ENCODE data around the gene PDE4D. TPM values are rescaled to one million over a fixed set of nuclear protein-coding genes. Genes with fewer than 3 reads are reported as not detected.
A peak's percentile ranks its signal among the peaks of the same experiment; 100 is the strongest.

Gene PDE4D
- total RNA-seq, 1 experiment from 2014 or later: 3.3 TPM

DNA sequence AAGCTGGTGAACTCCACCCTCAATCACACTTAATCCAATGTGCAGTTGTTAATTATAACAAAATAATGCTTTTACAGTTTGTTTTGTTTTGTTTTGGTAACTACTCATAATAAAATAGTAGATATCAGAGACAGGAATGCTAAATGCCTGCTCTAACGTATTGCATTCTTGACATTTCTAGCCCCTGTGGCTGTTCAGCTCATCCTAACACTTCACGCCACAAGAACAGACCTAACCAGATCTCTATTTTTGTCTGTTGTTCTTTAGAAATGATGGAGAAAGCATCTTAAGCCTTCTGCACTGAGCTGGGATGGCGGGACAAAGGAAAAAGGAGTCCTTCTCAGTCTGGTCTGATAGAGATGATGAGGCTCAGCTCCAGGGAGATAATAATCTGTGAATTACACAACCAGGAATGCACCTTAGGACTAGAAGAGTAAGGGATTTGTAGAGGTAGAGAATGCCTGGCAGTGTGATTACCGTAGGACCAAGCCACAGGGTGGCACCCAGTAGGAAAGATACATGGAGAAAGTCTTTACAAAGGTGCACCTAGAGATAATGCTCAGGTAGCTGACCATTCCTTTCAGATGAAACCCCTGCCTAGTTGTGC lies 628.8 kb downstream of the PDE4D start:
- Mint-ChIP-seq H3K27me3 (ENCODE audit: low read depth) (no peaks in the 10 kb centered on the region), H3K4me1 (peaks cover 3% of the 10 kb centered on the region; the same call in 1 of the 2 replicates), H3K9me3 (no peaks in the 10 kb centered on the region), H3K4me3 (no peak overlapping the region), H3K36me3 (no peaks in the 10 kb centered on the region), H3K27ac (no peak overlapping the region)
- ATAC-seq (peak; percentile 53), DNase-seq (ENCODE audit: low spot score) (no peak)
- POLR2A ChIA-PET: no interaction called here
- CTCF ChIA-PET: interaction anchor here (0.7 kb wide), 1 partner anchor 103 kb away, joined by 3 read pairs; no protein-coding TSS in a partner anchor
- TF ChIP-seq ZNF425 (CRISPR knock-in tag; conservative IDR thresholded peaks at IDR 0.05): no peak
- TF ChIP-seq ZNF423 (CRISPR knock-in tag; IDR thresholded peaks at IDR 0.05): no peak
- TF ChIP-seq, protein P1, sequence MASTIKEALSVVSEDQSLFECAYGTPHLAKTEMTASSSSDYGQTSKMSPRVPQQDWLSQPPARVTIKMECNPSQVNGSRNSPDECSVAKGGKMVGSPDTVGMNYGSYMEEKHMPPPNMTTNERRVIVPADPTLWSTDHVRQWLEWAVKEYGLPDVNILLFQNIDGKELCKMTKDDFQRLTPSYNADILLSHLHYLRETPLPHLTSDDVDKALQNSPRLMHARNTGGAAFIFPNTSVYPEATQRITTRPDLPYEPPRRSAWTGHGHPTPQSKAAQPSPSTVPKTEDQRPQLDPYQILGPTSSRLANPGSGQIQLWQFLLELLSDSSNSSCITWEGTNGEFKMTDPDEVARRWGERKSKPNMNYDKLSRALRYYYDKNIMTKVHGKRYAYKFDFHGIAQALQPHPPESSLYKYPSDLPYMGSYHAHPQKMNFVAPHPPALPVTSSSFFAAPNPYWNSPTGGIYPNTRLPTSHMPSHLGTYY (CRISPR knock-in tag; IDR thresholded peaks at IDR 0.05): no peak
- no peak for TF ChIP-seq MAX (CRISPR knock-in tag; IDR thresholded peaks at IDR 0.05)
- TF ChIP-seq, protein P2, sequence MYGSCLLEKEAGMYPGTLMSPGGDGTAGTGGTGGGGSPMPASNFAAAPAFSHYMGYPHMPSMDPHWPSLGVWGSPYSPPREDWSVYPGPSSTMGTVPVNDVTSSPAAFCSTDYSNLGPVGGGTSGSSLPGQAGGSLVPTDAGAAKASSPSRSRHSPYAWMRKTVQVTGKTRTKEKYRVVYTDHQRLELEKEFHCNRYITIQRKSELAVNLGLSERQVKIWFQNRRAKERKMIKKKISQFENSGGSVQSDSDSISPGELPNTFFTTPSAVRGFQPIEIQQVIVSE (CRISPR knock-in tag; IDR thresholded peaks at IDR 0.05; ENCODE audit: borderline replicate concordance): no peak

GRCh38 chr5:59264013-59264412 lies 629.5 kb downstream of the PDE4D start:
- no peaks in the 10 kb centered on the region for H3K36me3 Mint-ChIP-seq
- H3K4me3 Mint-ChIP-seq: no peak overlapping the region
- no peaks in the 10 kb centered on the region for H3K27me3 Mint-ChIP-seq (ENCODE audit: low read depth)
- ATAC-seq (no peak), DNase-seq (ENCODE audit: low spot score) (no peak)
- H3K9me3 Mint-ChIP-seq: no peaks in the 10 kb centered on the region
- no peak for TF ChIP-seq CREB1 (CRISPR knock-in tag; IDR thresholded peaks at IDR 0.05)
- no peak for TF ChIP-seq ARID4B (CRISPR knock-in tag; IDR thresholded peaks at IDR 0.05; ENCODE audit: borderline replicate concordance)
- TF ChIP-seq USF2 (CRISPR knock-in tag; IDR thresholded peaks at IDR 0.05): no peak
- no peak for TF ChIP-seq ZNF219 (CRISPR knock-in tag; IDR thresholded peaks at IDR 0.05; ENCODE audit: borderline replicate concordance)
- no peak for TF ChIP-seq NR2C2 (CRISPR knock-in tag; IDR thresholded peaks at IDR 0.05)
- TF ChIP-seq, protein P3, sequence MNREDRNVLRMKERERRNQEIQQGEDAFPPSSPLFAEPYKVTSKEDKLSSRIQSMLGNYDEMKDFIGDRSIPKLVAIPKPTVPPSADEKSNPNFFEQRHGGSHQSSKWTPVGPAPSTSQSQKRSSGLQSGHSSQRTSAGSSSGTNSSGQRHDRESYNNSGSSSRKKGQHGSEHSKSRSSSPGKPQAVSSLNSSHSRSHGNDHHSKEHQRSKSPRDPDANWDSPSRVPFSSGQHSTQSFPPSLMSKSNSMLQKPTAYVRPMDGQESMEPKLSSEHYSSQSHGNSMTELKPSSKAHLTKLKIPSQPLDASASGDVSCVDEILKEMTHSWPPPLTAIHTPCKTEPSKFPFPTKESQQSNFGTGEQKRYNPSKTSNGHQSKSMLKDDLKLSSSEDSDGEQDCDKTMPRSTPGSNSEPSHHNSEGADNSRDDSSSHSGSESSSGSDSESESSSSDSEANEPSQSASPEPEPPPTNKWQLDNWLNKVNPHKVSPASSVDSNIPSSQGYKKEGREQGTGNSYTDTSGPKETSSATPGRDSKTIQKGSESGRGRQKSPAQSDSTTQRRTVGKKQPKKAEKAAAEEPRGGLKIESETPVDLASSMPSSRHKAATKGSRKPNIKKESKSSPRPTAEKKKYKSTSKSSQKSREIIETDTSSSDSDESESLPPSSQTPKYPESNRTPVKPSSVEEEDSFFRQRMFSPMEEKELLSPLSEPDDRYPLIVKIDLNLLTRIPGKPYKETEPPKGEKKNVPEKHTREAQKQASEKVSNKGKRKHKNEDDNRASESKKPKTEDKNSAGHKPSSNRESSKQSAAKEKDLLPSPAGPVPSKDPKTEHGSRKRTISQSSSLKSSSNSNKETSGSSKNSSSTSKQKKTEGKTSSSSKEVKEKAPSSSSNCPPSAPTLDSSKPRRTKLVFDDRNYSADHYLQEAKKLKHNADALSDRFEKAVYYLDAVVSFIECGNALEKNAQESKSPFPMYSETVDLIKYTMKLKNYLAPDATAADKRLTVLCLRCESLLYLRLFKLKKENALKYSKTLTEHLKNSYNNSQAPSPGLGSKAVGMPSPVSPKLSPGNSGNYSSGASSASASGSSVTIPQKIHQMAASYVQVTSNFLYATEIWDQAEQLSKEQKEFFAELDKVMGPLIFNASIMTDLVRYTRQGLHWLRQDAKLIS (CRISPR knock-in tag; IDR thresholded peaks at IDR 0.05; ENCODE audit: borderline replicate concordance): no peak
- TF ChIP-seq IRF2 (CRISPR knock-in tag; IDR thresholded peaks at IDR 0.05; ENCODE audit: borderline replicate concordance, low read depth): no peak
- no peak for TF ChIP-seq FOXP1 (CRISPR knock-in tag; IDR thresholded peaks at IDR 0.05; ENCODE audit: borderline replicate concordance)
- TF ChIP-seq, protein P4, sequence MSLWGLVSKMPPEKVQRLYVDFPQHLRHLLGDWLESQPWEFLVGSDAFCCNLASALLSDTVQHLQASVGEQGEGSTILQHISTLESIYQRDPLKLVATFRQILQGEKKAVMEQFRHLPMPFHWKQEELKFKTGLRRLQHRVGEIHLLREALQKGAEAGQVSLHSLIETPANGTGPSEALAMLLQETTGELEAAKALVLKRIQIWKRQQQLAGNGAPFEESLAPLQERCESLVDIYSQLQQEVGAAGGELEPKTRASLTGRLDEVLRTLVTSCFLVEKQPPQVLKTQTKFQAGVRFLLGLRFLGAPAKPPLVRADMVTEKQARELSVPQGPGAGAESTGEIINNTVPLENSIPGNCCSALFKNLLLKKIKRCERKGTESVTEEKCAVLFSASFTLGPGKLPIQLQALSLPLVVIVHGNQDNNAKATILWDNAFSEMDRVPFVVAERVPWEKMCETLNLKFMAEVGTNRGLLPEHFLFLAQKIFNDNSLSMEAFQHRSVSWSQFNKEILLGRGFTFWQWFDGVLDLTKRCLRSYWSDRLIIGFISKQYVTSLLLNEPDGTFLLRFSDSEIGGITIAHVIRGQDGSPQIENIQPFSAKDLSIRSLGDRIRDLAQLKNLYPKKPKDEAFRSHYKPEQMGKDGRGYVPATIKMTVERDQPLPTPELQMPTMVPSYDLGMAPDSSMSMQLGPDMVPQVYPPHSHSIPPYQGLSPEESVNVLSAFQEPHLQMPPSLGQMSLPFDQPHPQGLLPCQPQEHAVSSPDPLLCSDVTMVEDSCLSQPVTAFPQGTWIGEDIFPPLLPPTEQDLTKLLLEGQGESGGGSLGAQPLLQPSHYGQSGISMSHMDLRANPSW (CRISPR knock-in tag; conservative IDR thresholded peaks at IDR 0.05; ENCODE audit: low read depth): no peak
- no peak for TF ChIP-seq TEAD1 (CRISPR knock-in tag; IDR thresholded peaks at IDR 0.05)
- no peak overlapping the region for H3K27ac Mint-ChIP-seq
- peaks cover 3% of the 10 kb centered on the region; the same call in 1 of the 2 replicates for H3K4me1 Mint-ChIP-seq
- ChIA-PET CTCF (no interaction called here), POLR2A (no interaction called here)
